GM12875 (cell line): ENCODE results near the gene SNED1.

Source experiments
- H3K4me3 ChIP-seq: one replicate; pipeline ENCODE4 v1.5.1; 2011; ENCODE audit warnings: low read depth, low read length, control low read depth
- TF ChIP-seq, protein P1 (sequence below): IDR thresholded peaks from 2 replicates; pipeline ENCODE4 v1.5.1; 2011; ENCODE audit warnings: low read depth, mild to moderate bottlenecking, control low read depth, inconsistent platforms, low read length, moderate library complexity, borderline replicate concordance; ENCODE audit not compliant: insufficient read depth

SNED1 gene

DNA sequence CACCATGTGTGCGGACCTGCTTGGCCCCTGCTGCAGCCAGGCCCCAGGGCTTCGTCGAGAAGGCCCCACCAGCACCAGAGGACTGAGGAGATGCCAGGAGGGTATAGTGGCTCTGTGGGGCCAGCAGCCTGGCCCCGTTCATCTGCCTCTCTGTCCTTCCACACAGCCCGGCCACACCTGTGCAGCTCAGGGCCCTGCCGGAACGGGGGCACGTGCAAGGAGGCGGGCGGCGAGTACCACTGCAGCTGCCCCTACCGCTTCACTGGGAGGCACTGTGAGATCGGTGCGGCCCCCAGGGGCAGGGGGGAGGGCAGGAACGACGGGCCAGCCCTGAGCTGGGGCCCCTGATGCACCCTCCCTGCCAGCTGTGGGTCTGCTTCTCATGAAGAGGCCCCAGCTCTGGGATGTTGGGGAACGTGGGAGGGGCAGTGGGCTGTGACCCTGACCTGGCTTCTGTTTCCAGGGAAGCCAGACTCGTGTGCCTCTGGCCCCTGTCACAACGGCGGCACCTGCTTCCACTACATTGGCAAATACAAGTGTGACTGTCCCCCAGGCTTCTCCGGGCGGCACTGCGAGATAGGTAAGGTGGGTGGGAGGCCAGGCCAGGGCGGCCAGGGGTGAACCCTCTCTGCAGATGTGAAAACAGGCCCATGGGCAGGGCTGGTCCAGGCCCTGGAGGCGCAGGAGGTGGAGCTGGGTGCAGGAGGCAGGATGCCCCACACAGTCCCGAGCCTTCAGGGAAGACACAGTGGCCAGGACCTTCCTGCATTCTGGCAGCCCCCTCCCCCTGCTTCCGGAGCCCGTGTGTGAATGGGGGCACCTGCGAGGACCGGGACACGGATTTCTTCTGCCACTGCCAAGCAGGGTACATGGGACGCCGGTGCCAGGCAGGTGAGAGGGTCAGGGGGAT is 53.4 kb downstream of the SNED1 start:
- H3K4me3 ChIP-seq: no peak overlapping the region
- TF ChIP-seq, protein P1, sequence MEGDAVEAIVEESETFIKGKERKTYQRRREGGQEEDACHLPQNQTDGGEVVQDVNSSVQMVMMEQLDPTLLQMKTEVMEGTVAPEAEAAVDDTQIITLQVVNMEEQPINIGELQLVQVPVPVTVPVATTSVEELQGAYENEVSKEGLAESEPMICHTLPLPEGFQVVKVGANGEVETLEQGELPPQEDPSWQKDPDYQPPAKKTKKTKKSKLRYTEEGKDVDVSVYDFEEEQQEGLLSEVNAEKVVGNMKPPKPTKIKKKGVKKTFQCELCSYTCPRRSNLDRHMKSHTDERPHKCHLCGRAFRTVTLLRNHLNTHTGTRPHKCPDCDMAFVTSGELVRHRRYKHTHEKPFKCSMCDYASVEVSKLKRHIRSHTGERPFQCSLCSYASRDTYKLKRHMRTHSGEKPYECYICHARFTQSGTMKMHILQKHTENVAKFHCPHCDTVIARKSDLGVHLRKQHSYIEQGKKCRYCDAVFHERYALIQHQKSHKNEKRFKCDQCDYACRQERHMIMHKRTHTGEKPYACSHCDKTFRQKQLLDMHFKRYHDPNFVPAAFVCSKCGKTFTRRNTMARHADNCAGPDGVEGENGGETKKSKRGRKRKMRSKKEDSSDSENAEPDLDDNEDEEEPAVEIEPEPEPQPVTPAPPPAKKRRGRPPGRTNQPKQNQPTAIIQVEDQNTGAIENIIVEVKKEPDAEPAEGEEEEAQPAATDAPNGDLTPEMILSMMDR: no peak

DNA sequence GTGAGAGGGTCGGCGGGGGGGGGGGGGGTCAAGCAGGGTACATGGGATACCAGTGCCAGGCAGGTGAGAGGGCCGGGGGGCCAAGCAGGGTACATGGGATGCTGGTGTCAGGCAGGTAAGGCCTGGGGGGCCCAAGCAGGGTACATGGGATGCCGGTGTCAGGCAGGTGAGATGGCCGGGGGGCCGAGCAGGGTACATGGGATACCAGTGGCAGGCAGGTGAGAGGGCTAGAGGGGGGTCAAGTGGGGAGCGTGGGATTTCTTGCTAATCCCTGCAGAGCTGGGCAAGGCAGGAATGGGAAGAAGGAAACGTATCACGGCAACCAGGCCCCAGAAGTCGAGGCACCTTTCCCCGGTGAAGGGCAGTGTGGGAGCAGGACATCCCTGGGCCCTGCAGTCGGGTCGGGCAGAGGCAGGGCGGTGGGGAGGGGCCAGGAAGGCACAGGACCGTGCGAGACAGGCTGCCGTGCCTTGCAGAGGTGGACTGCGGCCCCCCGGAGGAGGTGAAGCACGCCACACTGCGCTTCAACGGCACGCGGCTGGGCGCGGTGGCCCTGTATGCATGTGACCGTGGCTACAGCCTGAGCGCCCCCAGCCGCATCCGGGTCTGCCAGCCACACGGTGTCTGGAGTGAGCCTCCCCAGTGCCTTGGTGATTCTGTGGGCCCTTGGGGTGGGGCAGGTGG is 54.4 kb downstream of the SNED1 start:
- no peak overlapping the region for H3K4me3 ChIP-seq
- TF ChIP-seq, protein P1: no peak

DNA sequence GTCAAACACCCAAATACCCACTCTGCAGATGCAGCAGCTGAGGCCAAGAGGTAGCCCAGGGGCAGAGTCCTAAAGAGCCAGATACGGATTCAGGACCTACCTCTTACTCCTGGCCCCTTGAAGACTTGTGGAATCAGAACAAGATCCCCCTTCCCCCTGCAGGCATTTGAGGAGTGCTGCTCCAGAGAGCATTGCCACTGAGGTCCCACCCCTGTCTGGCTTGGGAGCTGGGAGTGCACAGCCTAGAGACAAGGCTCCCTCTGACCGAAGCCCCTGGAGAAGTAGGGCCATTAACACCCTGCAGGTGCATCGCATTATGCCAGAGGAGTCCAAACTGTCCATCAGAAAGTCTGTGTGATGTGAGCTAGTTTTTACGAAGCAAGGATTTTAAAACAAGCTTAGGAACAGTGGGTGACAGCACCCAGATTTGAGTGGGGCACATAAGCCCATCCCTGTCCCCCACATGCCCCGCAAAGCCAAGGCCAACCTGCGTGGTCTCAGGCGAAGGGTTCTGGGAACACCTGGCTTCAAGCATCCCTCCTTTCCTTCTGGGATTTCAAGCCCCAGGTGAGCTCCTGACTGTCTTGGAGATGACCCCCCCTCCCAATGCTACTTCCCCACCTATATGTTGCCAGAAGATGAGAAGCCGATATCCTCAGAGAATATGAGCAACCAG is 55.3 kb downstream of the SNED1 start:
- TF ChIP-seq, protein P1: no peak
- H3K4me3 ChIP-seq: no peak overlapping the region

DNA sequence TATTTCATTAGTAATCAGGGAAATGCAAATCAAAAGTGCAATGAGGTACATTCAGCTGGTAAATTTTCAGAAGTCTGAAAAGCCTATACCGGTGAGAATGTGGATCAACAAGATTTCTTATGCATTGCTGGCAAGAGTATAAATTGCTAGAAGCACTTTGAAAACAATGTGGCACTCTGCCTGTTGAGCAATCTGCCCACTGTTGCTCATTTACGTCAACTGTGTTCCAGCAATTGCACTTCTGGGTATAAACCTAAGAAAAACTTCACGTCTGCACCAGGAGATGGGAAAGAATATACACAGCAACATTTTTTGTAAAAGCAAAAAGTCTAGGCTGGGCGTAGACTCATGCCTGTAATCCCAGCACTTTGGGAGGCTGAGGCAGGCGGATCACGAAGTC is 62.9 kb downstream of the SNED1 start:
- no peak overlapping the region for H3K4me3 ChIP-seq
- TF ChIP-seq, protein P1: no peak

DNA sequence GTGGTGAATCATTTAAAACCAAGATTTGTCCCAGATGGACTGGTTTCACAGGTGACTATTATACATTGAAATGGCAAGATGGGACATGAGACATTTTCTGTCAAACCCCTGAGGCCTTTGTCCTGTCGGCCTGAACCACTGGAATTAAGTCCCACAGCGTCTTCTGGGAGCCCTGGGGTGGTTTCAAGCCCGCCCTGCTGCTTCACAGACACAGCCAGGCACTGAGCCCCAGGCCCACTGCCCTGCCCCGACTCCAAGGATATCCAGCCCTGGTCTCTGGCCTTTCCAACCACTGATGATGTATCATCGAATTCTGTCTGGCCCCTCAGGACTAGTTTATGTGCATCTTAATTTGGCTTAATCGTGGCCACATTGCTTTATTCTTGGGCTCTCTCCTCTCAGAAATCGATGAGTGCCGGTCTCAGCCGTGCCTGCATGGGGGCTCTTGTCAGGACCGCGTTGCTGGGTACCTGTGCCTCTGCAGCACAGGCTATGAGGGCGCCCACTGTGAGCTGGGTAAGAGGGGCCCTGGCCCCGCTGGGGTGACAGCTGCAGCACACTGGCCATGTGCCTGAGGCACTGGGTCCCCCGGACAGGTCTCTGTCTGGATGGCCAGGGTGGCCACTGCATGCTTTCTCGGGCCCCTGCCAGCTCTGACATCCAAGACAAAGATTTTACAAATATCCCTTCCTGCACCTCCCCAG is 64.1 kb downstream of the SNED1 start:
- H3K4me3 ChIP-seq: no peak overlapping the region
- TF ChIP-seq, protein P1: no peak

DNA sequence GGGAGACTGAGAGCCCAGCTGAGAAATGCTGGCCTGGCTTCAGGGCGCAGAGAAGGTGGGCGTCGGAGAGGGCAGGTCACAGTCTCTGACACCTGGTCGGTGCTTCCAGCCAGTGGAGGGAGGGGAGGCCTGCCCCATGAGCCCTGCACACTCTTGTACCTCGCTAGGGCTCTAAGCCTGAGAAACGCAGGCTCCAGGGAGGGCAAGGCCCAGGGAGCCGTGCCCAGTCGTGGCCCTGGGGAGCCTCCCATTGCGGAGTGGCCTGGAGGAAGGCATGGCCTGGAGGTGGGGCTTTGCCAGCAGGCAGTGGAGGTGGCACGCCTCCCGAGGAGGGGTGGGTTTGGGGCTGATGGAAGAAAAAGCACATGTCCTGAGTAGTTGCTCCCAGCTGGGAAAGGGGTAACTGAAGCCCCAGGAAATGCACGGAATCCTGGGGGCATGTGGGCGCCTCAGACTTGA is 64.7 kb downstream of the SNED1 start:
- H3K4me3 ChIP-seq: no peak overlapping the region
- TF ChIP-seq, protein P1: no peak
